MCF 10A (cell line): Measurements from ENCODE around the gene C10orf105. TPM values are rescaled to one million over a fixed set of nuclear protein-coding genes. Genes with fewer than 3 reads are reported as not detected.

Source experiments
- BruUV-seq: library from RNA; stranded (reverse); fragments of 400-500 nt; replicated peaks from 2 replicates; lab custom pipeline; 2021; lab: Mats Ljungman, UMichigan
- CTCF ChIA-PET: fragments of 300-600 bp; sonication (Branson Sonifier 250); formaldehyde crosslinking; extraction: SDS; loops from one replicate; lab custom pipeline; 2021; ENCODE audit warnings: antibody characterized with exemption, inconsistent platforms; lab: Yijun Ruan, JAX
- POLR2A ChIA-PET: fragments of 300-600, 350-650 bp; sonication (Branson Sonifier 250); formaldehyde crosslinking; extraction: SDS; loops from one replicate; lab custom pipeline; 2020; ENCODE audit warnings: antibody characterized with exemption, inconsistent platforms; lab: Yijun Ruan, JAX
- DNase-seq: peaks from one replicate; pipeline ENCODE4 v3.0.0-alpha.2; 2018; ENCODE audit not compliant: unreplicated experiment
- H3K27ac Mint-ChIP-seq: one replicate; pipeline ENCODE4 v1.8.0; 2022; ENCODE audit warnings: mild to moderate bottlenecking, low read depth, mixed read lengths; ENCODE audit not compliant: unreplicated experiment
- H3K27me3 Mint-ChIP-seq: one replicate; pipeline ENCODE4 v1.8.0; 2022; ENCODE audit warnings: mixed read lengths; ENCODE audit not compliant: insufficient read depth, unreplicated experiment
- H3K36me3 Mint-ChIP-seq: one replicate; pipeline ENCODE4 v1.8.0; 2022; ENCODE audit warnings: mild to moderate bottlenecking, moderate library complexity, mixed read lengths; ENCODE audit not compliant: insufficient read depth, unreplicated experiment
- H3K4me1 Mint-ChIP-seq: one replicate; pipeline ENCODE4 v1.8.0; 2022; ENCODE audit warnings: mixed read lengths; ENCODE audit not compliant: insufficient read depth, unreplicated experiment
- H3K4me3 Mint-ChIP-seq: one replicate; pipeline ENCODE4 v1.8.0; 2022; ENCODE audit warnings: mild to moderate bottlenecking, moderate library complexity, mixed read lengths; ENCODE audit not compliant: unreplicated experiment
- H3K9me3 Mint-ChIP-seq: one replicate; pipeline ENCODE4 v1.8.0; 2022; ENCODE audit warnings: mixed read lengths; ENCODE audit not compliant: unreplicated experiment
- CTCF ChIP-seq: fragments of 200-600 bp; IDR thresholded peaks from one replicate; pipeline ENCODE4 v1.8.0; 2022; ENCODE audit warnings: antibody characterized with exemption, mild to moderate bottlenecking; ENCODE audit not compliant: unreplicated experiment
- intact Hi-C: fragments of 100-400 bp; cut with micrococcal nuclease; formaldehyde crosslinking; loops from 2 replicates; pipeline ENCODE4 v1.14.1; 2022
- total RNA-seq: library from RNA; stranded (reverse); gene quantifications from 2 replicates; pipeline ENCODE4 v1.2.3, GENCODE V29; 2022

C10orf105 gene
- total RNA-seq, 1 experiment from 2014 or later: not detected

DNA sequence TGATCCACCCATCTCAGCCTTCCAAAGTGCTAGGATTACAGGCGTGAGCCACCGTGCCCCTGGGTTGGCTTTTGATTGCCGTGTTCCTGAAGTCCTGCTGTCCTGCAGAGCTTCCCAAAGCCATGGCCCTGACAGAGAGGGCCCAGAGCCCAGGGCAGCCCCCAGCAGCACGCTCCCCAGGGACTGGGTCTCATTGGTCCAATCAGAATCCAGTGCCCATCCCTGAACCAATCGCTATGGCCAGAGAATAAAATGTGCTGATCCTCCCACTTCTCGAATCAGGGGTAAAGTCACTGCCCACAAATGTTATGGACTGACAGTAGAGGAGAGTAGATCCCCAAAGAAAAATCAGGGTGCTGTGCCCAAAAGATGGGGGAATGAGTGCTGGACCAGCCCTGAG is 5.0 kb upstream of the C10orf105 start:
- TF ChIP-seq CTCF: no peak
- no peaks in the 10 kb centered on the region for H3K27me3 Mint-ChIP-seq
- intact Hi-C loops: no loop called here
- DNase-seq: no peak
- no TSS peak for BruUV-seq
- no peaks in the 10 kb centered on the region for H3K9me3 Mint-ChIP-seq
- H3K4me1 Mint-ChIP-seq: peaks cover 18% of the 10 kb centered on the region
- no peak overlapping the region for H3K27ac Mint-ChIP-seq
- POLR2A ChIA-PET: no interaction called here
- CTCF ChIA-PET: interaction anchor here (0.7 kb wide), 1 partner anchor 175 kb away, joined by 4 read pairs; no protein-coding TSS in a partner anchor
- H3K36me3 Mint-ChIP-seq: no peaks in the 10 kb centered on the region
- H3K4me3 Mint-ChIP-seq: no peak overlapping the region

DNA sequence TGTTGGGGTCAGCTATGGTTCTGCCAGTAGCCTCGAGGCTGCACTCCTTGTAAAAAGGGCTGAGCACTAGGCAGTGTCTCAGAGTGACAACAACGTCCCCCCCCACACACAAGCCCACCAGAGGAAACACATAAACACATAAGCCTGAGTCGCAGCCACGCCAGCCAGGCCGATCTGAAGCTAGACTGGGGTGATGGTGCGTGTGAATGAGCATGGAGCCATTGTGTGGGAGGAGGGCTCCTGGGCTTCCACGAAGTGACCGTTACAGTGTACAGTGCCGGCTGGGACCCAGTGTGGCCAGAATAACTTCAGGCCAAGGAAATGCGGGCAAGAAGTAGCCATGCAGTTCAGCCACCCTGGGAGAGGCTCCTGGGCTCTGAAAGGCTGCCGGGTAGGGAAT is 3.7 kb upstream of the C10orf105 start:
- TF ChIP-seq CTCF: no peak
- Mint-ChIP-seq H3K27ac (no peak overlapping the region), H3K27me3 (no peaks in the 10 kb centered on the region), H3K4me1 (peaks cover 7% of the 10 kb centered on the region), H3K9me3 (no peaks in the 10 kb centered on the region), H3K36me3 (no peaks in the 10 kb centered on the region), H3K4me3 (no peak overlapping the region)
- intact Hi-C loops: no loop called here
- BruUV-seq: no TSS peak
- ChIA-PET POLR2A (interaction anchor here (0.7 kb wide), 1 partner anchor 109 kb away, joined by 3 read pairs; no protein-coding TSS in a partner anchor), CTCF (no interaction called here)
- no peak for DNase-seq

GRCh38 chr10:71722849-71723248 is 3.3 kb upstream of the C10orf105 start:
- CTCF ChIA-PET: interaction anchor here (0.7 kb wide), 1 partner anchor 14 kb away, joined by 3 read pairs; no protein-coding TSS in a partner anchor
- Mint-ChIP-seq H3K27me3 (no peaks in the 10 kb centered on the region), H3K36me3 (no peaks in the 10 kb centered on the region), H3K9me3 (no peaks in the 10 kb centered on the region), H3K4me3 (no peak overlapping the region), H3K27ac (no peak overlapping the region), H3K4me1 (peaks cover 4% of the 10 kb centered on the region)
- POLR2A ChIA-PET: interaction anchor here (0.7 kb wide), 1 partner anchor 109 kb away, joined by 3 read pairs; no protein-coding TSS in a partner anchor
- no peak for TF ChIP-seq CTCF
- intact Hi-C loops: no loop called here
- no TSS peak for BruUV-seq
- DNase-seq: no peak

DNA sequence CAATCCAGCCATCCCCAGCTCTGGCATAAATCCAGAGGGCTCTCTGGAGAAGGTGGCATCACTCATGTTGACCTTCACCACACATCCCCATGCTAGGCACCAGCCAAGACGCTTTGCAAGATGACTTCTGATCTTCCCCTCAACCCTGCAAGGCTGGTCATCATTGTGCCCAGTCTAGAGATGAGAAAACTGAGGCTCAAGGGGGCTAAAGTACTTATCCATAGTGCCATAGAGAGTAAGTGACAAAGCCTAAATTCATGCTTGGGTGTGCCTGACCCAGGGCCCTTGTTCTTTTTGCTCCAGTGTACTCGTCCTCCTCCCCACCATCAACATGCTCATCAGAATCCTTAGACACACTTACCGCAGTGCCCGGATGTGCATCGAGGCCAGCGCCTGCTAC is 1.7 kb upstream of the C10orf105 start:
- H3K4me3 Mint-ChIP-seq: no peak overlapping the region
- no peaks in the 10 kb centered on the region for H3K9me3 Mint-ChIP-seq
- H3K4me1 Mint-ChIP-seq: no peaks in the 10 kb centered on the region
- no peak for TF ChIP-seq CTCF
- intact Hi-C loops: no loop called here
- no peaks in the 10 kb centered on the region for H3K36me3 Mint-ChIP-seq
- H3K27me3 Mint-ChIP-seq: no peaks in the 10 kb centered on the region
- ChIA-PET POLR2A (no interaction called here), CTCF (no interaction called here)
- no peak for DNase-seq
- no peak overlapping the region for H3K27ac Mint-ChIP-seq
- no TSS peak for BruUV-seq
